Measurements from ENCODE around the gene PRKRA. TPM values are rescaled to one million over a fixed set of nuclear protein-coding genes. Genes with fewer than 3 reads are reported as not detected.
"Not testable (repeated sequence)": the region's sequence is repeated elsewhere in the genome, so short reads cannot be mapped to it uniquely, and the experiment has no call there.

The PRKRA gene
- total RNA-seq: 48.1 TPM

DNA sequence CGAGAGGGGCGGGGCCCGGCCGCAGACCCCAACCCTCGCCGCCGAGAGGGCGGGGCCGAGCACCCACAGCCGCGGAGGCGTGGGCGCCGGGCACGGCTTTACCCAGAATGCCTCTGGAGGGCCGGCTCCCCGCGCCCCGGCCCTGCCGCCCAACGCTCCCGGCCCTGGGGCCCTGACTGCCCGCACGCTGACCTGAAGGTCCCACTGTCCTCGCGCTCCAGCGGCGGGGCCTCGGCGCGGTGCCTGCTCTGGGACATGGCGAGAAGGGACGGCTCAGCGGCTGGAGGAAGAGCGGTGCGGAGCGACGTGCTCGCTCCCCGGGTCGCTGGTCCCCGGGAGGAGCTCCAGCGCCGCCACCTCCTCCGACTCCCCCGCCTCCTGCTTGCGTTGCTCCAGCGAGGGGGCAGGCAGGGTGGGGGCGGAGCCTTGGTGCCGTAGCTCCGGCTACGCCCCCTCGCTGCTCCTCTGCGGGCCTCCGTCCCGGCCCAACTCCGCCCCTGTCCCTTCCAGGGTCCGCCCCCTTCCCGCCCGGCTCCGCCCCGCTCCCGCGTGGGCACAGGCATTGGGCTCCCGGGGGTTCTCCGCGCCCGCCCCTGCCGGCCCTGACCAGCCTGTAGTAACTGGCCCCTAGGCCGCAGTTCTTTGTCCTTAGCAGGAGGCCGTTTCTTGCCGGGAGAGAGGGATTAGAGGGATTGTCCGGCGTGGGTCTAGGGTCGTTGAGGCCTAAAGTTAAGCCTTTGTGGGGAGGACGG lies at the start of gene PRKRA, which contains the start of gene PJVK:
TSS of gene PRKRA (minus strand) at position 402 of the 752 bp plus-strand sequence. CDS start at position 257, 145 bp downstream.
TSS of gene PJVK (plus strand) at position 605 of the 752 bp plus-strand sequence. CDS start 2,032 bp downstream, outside the sequence.
- DNase-seq (ENCODE audit: low spot score): peak; percentile 99

DNA sequence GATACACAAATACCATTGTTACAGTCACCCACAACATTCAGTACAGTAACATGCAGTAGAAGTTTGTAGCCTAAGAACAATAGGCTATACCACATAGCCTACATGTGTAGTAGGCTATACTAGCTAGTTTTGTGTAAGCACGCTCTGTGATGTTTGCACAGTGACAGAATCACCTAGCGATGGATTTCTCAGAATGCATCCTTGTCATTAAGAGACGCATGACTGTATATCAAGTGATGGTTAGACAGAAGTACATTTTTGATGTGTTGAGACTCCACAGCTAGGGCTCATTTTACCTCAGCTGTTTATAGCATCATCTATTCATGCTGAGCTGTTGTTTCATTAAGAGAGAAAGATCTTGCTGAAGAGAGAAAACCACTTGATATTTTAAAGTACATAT lies 48.7 kb upstream of the PRKRA start:
- no peak for DNase-seq (ENCODE audit: low spot score)

DNA sequence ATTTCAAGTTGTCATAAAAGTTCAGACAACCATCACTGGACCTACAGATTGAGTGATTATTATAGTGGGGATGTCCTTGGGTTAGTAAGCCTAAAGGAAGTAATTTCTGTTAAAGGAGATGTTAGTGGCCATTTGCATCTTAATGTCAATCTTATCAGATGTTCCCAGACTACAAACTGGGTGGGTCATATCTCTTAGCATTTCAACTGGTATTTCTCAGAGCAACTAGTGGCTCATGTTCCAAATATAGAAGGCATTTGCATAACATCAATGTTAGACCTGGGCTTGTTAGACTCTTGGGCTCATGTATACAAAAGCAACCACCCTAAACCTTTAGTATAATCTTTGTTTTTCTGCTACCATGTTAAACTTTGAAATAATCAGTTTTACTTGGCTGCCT lies 47.2 kb upstream of the PRKRA start:
- DNase-seq (ENCODE audit: low spot score): no peak

DNA sequence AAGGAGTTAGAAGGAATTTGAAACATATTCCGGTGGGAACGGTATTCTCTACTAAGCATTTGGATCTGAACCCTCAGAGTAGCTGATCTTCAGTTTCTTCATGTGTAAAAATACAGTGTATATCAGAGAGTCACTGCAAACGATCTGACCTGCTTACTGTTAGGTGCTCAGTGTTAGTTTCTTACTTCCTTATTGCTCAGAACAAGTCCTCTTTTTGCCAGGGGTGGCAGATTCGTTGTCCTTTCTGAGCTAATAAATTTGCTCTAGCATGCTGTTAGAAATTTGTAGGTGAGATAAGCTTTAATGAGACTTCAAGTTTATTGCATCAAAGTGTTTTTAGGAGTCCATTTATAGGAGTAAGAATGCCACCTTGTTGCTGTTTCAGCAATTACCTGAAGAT lies 45.1 kb upstream of the PRKRA start:
- DNase-seq (ENCODE audit: low spot score): no peak

DNA sequence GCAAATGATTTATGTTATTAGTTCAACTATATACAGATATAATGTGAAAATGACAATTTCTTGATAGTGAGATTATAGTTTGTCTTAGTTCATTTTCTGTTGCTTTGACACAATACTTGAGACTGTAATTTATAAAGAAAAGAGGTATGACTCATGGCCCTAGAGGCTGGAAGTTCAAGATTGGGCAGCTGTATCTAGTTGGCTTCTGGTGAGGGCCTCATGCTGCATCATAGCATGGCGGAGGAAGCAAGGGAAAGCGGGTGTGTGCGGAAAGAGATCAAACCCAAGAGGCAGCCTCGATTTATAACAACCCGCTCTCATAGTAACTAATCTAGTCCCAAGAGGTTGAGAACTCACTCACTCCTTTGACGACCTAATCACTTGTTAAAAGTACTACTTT lies 40.6 kb upstream of the PRKRA start:
- DNase-seq (ENCODE audit: low spot score): no peak

DNA sequence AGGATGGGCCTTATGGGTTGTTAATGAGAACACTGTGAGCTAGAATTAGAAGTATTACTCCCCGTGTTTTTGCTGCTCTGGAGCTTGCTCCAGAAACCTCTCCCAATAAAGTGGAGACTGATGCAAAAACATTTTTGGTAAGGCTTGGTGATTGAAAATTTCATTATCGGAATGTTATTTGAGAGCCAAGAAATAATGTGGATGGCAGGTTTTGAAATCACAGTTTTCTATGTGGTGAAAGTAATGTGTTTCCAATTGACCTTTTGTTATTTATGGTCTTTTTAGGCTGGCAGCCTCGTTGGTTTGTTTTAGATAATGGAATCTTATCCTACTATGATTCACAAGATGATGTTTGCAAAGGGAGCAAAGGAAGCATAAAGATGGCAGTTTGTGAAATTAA lies 34.4 kb upstream of the PRKRA start:
- no peak for DNase-seq (ENCODE audit: low spot score)

DNA sequence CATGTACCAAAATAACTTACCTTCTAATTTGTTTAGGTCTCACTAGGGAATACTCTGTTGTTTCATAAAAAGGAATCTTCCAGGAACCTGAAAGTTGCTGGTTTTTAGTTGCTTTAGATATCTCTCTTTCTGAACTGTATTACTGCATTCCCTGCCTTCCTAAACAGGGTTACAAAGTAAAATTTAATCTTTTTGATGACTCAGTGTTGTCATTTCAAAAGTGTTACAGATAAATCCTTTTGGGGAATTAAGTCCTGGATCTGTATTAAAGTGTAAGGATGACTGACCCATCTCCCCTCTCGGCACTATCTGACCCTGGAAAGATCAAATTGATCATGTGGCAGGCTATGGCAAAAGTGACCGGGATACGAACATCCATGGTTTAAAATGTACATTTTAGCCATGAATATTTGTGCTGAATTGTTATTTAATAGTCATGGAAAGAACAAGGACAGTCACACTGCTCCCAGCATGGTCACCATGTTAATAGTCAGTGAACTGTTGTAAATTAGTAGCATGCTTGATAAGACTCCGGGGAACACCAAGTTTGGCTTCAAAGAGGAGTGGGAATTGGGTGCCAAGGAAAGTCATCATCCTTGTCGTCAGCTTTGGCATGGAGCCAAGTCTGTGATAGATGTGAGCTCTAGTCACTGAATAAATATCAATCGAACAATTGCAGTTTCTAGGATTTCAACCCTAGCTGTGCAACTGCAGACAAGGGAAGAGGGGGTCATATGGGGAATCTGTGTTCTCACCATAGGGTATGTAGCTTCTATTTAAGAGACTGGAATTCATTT lies 33.5 kb upstream of the PRKRA start:
- DNase-seq (ENCODE audit: low spot score): no peak

DNA sequence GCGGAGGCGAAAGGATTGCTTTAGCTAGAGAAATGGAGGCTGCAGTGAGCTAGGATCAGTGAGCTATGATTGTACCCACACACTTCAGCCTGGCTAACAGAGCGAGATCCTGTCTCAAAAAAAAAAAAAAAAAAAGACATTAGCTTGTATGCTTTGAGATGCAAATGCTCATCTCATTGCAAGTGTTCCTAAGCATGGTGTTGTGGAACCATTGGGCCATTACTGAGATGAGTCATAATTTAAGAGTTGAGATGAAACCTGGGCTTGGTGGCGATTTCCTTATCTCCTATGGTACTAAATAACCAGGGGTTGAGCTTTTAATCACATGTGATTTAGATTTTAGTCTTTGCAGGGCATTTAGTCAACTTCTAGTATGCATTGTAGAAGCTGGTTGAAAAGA lies 31.5 kb upstream of the PRKRA start:
- DNase-seq (ENCODE audit: low spot score): no peak

DNA sequence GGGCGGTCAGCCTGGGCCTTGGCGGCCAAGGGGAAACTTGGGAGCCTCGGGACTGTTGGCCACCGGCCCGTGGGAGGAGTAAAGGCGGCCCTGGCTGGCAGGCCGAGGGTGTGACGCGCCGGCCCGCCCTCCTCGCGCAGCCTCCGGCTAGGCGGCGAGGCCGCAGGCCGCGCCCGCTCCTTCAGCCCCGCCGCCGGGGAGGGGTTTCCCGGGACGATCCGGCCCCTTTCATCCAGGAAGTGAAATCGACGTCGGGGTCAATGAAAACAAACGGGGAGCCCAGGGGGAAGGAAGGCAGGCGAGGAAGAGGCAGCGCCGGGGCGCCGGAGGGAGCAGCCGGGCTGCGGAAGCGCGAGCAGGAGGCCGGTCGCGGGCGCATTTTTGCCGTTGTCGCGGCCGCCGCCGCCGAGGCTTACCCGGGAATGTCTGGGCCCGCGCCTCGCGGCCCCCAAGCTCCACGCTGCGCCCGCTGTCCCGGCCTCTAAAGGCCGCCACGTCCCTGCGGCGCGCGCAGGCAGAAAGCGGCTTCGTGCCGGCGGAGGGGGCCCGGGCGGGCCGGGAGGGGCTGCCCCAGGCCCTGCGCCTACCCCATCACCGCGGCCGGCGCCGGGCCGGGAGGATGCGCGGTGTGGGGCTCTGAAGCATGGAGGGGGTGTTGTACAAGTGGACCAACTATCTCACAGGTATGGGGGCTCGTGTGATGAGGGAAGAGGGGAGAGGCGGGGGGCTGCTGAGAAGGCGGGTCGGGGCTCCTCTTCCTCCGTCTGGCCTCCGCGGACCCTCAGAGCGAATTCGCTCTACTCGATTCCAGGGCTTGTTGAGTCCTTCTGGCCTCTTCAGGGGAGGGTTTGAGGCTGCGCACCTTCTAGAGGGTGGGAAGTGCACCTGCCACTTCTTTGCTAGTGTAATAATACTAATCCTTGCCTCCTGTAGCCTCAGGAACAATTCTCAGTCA lies 29.5 kb upstream of the PRKRA start, which contains the start of gene PLEKHA3:
TSS of gene PLEKHA3 (plus strand) at position 231 of the 955 bp plus-strand sequence. CDS start at position 644, 413 bp downstream.
- DNase-seq (ENCODE audit: low spot score): peak; percentile 94

DNA sequence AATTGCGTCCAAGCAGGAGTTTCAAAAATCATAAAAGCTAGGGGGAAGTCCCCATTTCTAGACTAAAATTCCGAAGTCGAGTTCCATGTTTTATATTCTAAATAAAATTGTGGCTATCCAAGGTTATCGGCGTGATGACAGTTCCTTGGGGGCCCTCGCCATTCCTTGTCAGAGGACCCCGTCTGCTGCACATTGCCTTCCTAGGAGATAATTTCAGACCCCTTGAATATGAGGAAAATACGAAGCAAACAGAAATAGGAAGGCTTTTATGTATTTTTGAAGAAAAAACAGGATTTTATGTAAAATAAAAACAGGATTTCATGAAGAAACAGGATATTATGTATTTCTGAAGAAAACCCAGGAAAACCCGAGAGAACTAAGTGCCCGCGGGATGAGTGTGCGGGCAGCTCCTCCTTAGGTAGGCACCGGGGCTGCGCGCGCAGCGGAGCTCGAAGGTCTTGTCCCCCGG lies 28.8 kb upstream of the PRKRA start:
- no peak for DNase-seq (ENCODE audit: low spot score)

DNA sequence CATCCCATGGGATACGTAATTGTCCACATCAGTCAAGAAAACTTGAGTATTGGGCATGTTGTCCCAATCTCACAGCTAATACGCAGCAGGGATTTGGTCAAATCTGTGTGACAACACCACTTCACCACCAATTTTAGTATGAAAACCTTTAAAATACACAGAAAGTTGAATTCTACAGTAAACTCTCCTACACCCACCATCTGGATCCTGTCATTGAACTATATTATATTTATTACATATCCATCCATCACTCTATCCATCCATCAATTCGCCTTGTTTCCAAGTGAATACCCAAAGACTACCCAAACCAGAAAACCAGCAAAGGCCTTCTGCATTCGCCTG lies 28.3 kb upstream of the PRKRA start:
- DNase-seq (ENCODE audit: low spot score): no peak

DNA sequence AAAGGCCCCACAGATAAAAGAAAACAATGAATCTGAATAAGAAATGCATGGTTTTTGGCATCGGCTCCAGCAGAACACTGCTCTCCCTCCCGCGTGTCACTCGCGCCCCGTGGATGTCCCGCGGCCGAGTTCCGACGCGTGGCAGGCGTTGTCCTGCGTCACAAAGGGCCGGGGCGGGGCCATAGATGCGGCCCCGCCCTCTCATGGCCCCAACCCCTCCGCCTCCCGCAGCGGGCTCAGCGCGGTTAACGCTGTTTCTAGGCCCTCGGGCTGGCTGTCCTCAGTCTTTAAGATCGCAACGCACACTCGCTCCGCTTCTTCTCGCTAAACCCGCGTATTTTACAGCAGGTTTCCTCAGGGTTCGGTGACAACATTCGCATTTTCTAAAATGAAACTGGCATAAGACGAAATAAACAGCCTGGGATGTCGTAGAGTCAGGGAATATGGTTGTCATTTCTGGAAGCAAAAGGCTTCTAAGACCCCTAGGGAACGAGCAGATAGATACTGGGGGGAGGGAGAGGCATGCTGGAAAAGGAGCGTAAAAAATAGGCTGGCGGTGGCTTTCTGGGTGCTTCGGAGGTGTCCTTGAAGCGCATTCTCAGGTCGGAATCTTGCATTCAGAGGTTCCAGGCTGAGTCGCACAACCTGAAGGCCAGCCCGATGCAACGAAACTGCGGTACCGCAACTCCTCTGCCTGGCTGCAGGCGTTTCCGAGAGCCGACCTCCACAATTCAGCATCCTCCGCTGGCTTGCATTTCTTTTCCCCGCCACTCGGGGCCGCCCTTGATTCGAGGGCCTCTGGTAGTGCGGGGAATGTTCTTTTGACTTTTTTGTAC lies 27.7 kb upstream of the PRKRA start, which contains the start of gene FKBP7:
TSS of gene FKBP7 (minus strand) at position 162 of the 836 bp plus-strand sequence. CDS start at position 61, 101 bp downstream.
- DNase-seq (ENCODE audit: low spot score): peak; percentile 88

DNA sequence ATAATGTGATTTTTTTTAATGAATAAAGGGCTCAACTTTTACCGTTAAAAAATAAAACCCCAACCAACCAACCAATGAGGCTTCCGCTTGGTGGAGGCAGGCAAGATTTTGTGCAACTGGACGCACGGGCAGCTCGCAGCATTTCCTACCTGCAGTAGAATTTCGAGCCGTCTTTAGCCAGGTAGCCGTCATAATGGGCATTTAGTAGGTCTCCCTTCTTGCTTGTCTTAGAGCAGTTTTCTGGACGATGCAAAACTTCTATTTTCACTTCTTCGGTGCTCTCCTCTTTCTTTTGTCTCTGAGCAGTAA lies 27.1 kb upstream of the PRKRA start:
- no peak for DNase-seq (ENCODE audit: low spot score)

DNA sequence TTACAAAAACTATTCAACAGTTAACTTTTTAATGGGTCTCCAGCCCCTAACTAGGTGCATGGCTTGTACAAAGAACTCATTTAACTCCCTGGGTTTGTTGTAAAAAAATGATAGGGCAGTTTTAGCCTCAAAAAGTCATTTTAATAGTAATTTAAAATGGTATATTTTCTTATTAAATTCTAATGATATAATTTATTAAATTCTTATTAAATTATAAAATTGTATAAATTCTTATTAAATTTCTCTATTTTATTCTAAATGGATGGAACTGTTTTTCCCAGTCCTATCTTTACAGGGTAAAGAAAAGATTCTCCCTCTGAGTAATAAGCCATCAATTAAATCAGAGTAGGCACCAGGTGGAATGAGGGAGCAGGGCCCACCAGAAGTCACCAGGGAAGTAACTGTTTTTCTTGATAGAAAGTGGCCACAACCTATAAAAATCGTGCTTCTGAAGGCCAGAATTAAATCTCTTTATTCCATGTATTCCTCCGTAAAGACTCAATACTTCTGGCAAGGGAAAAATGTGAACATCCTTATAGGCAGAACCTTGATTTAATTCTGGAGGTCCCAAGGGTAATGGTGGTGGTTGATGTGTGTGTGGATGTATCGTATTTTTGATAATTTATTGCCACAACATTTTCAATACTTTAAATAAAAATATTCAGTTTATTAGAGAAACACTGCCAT lies 26.6 kb upstream of the PRKRA start:
- no peak for DNase-seq (ENCODE audit: low spot score)

DNA sequence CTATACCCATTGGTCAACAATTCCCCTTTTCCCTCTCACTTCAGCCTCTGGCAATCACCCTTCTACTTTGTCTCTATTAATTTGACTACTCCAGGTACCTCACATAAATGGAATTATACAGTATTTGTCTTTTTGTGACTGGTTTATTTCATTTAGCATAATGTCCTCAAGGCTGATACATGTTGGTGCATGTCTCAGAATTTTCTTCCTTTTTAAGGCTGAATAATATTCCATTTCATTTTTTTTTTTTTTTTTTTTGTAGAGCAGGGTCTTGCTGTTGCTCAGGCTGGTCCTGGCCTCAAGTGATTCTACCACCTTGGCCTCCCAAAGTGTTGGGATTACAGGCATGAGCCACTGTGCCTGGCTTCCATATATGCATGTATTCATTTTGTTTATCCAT lies 25.5 kb upstream of the PRKRA start:
- no peak for DNase-seq (ENCODE audit: low spot score)

DNA sequence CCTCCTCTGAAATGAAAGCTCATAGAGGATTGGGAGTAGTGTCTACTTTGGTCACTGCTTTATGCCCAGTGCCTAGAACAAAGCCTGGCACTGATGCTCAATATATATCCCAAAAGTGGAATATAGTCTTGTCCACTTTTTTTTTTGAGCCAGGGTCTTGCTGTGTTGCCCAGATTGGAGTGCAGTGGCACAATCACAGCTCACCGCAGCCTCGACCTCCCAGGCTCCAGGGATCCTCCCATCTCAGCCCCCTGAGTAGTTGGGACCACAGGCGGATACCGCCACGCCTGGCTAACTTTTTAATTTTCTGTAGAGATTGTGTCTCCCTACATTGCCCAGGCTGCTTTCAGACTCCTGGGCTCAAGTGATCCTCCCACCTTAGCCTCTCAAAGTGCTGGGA lies 23.6 kb upstream of the PRKRA start:
- no peak for DNase-seq (ENCODE audit: low spot score)

DNA sequence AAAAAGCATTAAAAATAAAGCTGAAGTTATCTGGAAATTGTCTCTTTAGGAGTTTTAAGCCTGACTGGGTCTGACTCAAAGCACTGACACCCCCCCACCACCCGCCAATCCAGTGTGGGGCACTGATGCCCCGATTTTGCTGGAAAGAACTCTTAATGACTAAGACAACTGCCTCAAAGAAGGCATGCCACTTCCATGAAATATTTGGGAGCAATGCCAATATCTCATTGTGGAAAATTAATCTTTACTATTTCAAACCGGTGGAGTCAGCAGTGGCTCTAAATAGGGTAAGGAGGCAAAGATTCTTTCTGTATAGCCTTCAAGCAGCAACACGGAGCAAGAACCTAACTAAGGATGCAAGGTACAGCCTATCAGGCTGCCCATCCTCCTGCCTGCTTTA lies 23.0 kb upstream of the PRKRA start:
- no peak for DNase-seq (ENCODE audit: low spot score)

DNA sequence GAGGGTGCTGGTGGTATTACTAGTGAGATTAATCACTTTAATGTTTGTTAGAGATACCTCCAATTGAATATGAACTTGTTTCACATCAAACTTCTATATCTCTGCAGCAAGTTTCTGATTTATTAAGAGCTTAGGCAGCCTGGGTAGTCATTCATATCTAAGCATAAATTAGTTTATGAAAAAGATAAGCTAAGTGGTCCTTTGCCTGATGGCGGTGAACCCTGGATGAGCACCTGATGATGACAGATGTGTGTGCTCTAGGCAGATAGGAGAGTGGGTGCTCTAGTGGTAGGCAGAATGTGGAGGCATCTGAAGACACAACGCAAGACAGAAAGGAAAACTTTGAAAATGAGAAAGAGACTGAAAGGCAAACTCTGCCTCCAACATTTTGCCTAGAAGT lies 22.4 kb upstream of the PRKRA start:
- DNase-seq (ENCODE audit: low spot score): no peak

DNA sequence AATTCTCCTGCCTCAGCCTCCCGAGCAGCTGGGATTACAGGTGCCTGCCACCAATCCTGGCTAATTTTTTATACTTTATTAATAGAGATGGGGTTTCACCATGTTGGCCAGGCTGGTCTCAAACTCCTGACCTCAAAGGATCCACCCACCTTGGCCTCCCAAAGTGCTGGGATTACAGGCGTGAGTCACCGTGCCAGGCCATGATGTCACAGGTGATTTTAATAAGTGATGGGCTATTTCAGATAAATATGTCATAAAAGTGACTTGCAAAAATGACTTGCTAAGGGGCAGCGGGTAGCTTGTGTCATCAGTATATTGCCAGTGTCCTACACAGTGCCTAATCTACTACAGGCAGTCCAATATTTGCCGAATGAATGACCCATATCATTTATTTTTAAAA lies 20.3 kb upstream of the PRKRA start:
- not testable (repeated sequence) for DNase-seq (ENCODE audit: low spot score)

DNA sequence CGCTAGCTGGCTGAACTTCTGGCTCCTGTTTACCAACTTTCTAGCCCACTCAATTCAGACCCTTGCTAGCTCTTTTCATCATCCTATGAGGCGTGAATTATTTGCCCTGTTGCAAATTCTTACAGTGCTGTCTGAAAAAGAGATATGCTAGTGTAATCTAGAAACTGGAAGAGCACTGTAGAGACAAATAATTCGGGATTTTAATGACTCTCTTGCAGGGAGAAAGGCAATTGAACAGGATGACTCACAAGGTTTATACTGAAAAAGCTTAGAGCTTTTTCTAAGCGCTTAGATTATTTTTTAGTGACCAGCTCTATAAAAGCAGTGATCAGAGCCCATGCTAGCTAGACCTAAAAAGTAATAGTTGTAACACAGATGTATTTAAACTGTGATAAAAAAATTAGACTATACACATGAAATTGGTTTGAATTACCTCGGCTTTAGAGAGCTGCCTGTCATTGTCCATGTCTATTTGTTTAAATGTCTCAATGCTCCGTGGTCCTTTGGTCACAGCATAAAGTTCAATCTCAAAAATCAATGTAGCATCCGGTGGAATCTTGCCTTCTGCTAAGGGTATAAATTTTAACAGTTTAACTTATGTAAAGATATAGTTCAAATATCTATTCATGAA lies 18.4 kb upstream of the PRKRA start:
- DNase-seq (ENCODE audit: low spot score): no peak
